Erythroblast (primary cell): ENCODE data around the gene YY1AP1.
A peak's percentile ranks its signal among the peaks of the same experiment; 100 is the strongest.
"Not testable (repeated sequence)": the region's sequence is repeated elsewhere in the genome, so short reads cannot be mapped to it uniquely, and the experiment has no call there.

ENCODE experiments used
- DNase-seq, 2 experiments: peaks; one replicate each; lab custom pipeline; 2025; lab: John Stamatoyannopoulos, UW
- GATA1 ChIP-seq: IDR thresholded peaks from 2 replicates; pipeline ENCODE4 v1.6.1; 2011; ENCODE audit warnings: low read depth, mild to moderate bottlenecking, control low read depth, low read length, moderate library complexity
- POLR2A ChIP-seq: IDR thresholded peaks from 2 replicates; pipeline ENCODE4 v1.6.1; 2011; ENCODE audit warnings: mild to moderate bottlenecking, low read length

The YY1AP1 gene

GRCh38 chr1:155688324-155689080, at the start of gene YY1AP1:
YY1AP1 (minus strand) TSS chr1:155688774; CDS start chr1:155680436, 8,338 bp downstream.
- TF ChIP-seq POLR2A (peak; percentile 77), GATA1 (no peak)
- DNase-seq, result peak; percentile 94 to 97

- peak; percentile 64 to 74 for DNase-seq
- TF ChIP-seq GATA1 (no peak), POLR2A (no peak)
Measured at GRCh38 chr1:155729031-155729898, 40.7 kb upstream of the YY1AP1 start.

GRCh38 chr1:155725142-155725541, 36.6 kb upstream of the YY1AP1 start:
- TF ChIP-seq POLR2A, result no peak
- no peak for TF ChIP-seq GATA1

DNA sequence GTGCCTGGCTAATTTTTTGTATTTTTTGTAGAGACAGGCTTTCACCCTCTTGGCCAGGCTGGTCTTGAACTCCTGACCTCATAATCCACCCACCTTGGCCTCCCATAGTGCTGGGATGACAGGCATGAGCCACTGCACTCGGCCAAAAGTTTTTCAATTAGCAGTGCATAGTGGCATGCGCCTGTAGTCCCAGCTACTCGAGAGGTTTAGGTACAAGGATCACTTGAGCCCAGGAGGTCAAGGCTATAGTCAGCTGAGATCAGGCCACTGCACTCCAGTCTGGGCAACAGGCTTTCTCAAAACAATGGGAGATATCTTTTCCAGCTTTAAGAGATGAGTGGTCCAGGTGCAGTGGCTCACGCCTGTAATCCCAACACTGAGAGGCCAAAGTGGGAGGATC, 31.1 kb upstream of the YY1AP1 start:
- no peak for DNase-seq
- TF ChIP-seq POLR2A (no peak), GATA1 (no peak)

More at GRCh38 chr1:155725142-155725541, 36.6 kb upstream of the YY1AP1 start:
- DNase-seq, result no peak

- not testable (repeated sequence) for DNase-seq
Measured at GRCh38 chr1:155718524-155719115, 30.0 kb upstream of the YY1AP1 start.

DNA sequence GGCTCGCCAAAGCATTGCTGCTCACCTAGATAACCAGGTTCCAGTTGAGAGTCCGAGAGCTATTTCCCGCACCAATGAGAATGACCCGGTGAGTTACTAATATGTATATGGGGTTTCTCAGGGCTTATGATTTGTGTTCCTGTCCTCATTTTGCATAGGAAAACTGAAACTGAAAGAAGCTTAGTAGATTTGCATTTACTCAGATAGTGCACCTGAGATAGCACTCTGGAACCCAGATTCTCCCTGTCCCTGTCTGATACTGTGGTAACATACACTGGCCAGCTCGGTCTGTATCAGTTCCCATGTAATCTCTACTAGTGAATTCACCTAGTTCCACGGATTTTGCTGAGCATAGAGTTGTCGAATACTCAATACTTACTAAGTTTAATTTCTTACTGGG, 28.5 kb upstream of the YY1AP1 start:
- no peak for DNase-seq

GRCh38 chr1:155715777-155716176, 27.2 kb upstream of the YY1AP1 start:
- no peak for DNase-seq
- no peak for TF ChIP-seq GATA1
- no peak for TF ChIP-seq POLR2A

More for the DNA sequence above, 28.5 kb upstream of the YY1AP1 start:
- no peak for TF ChIP-seq GATA1
- no peak for TF ChIP-seq POLR2A

DNA sequence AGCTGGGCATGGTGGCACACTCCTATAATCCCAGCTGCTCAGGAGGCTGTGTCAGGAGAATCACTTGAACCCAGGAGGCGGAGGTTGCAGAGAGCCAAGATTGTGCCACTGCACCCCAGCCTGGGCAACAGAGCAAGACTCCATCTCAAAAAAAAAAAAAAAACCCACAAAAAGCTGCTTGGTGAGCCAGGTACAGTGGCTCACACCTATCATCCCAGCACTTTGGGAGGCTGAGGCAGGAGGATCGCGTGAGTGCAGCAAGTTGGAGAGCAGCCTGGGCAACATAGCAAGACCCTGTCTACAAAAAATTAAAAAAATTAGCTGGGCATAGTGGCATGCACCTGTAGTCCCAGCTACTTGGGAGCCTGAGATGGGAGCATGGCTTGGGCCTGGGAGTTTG, 26.5 kb upstream of the YY1AP1 start:
- DNase-seq, result not testable (repeated sequence)

DNA sequence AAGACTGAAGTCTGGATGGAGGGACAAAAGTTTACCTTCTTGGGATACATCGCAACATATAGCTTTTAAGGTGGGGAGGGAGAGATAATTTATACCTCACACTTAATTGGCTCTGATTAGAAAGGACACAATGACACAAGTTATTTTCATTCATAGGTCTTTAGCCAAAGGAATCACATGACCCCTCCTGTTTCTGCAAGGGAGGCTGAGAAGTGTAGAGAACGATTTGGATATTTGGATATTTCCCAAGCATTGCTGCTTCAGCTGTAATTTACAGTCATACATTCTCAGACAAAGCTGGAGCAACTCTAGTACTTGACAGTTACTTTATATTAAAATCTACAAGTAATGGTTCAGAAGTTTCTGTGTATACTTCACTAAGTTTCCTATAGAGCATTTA, 24.5 kb upstream of the YY1AP1 start:
- no peak for DNase-seq
- TF ChIP-seq POLR2A, result no peak
- no peak for TF ChIP-seq GATA1

GRCh38 chr1:155712636-155713035, 24.1 kb upstream of the YY1AP1 start:
- DNase-seq, result peak; percentile 36 to 40

DNA sequence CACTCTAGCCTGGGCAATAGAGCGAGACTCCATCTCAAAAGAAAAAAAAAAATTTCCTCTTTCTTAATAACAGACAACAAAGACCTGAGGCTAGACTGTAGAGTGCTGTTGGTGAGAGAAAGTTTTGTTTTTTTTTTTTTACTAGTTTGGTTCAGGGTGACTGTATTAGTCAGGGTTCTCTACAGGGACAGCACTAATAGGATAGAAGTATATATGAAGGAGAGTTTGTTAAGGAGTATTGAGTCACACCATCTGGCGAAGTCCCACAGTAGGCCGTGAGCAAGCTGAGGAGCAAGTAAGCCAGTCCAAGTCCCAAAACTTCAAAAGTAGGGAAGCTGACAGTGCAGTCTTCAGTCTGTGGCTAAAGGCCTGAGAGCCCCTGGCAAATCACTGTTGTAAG, 22.9 kb upstream of the YY1AP1 start:
- DNase-seq, result not testable (repeated sequence)

- DNase-seq, result no peak
- TF ChIP-seq GATA1 (no peak), POLR2A (no peak)
Measured at GRCh38 chr1:155709391-155709790, 20.8 kb upstream of the YY1AP1 start.

GRCh38 chr1:155706139-155706538, 17.6 kb upstream of the YY1AP1 start:
- no peak for TF ChIP-seq POLR2A
- no peak for TF ChIP-seq GATA1
- DNase-seq, result no peak

GRCh38 chr1:155704414-155704813, 15.8 kb upstream of the YY1AP1 start:
- not testable (repeated sequence) for DNase-seq

DNA sequence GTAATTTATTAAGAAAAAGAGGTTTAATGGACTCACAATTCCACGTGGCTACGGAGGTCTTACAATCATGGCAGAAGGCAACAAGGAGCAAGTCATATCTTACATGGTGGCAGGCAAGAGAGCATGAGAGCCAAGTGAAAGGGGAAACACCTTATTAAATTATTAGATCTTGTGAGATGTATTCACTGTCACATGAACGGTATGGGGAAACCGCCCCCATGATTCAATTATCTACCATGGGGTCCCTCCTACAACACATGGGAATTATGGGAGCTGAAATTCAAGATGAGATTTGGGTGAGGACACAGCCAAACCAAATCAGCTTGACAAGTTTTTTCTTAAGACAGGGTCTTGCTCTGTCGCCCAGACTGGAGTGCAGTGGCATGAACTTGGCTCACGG, 14.6 kb upstream of the YY1AP1 start:
- DNase-seq, result no peak
- TF ChIP-seq POLR2A (no peak), GATA1 (no peak)

DNA sequence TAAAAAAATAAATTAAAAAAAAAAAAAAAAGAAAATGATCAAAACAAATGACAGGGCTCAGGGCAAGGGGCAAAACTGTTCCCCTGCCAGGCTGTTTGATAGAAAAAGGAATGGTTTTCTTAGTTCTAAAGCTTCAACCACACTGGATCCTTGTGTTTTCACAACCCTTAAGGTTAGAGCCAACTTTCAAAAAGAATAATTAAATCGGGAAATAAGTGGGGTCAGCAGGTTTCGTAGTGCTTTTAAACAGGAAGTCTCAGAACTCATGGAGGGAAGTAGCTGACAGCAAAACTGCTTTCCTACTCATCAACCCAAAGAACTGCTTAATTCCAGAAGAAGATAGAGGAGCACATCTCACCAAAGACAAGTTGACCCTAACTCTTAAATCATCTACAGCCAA, 13.1 kb upstream of the YY1AP1 start:
- not testable (repeated sequence) for DNase-seq

GRCh38 chr1:155699062-155699461, 10.5 kb upstream of the YY1AP1 start:
- peak; percentile 52 to 89 for DNase-seq
